Measurements from ENCODE around the gene CEP120. TPM values are rescaled to one million over a fixed set of nuclear protein-coding genes. Genes with fewer than 3 reads are reported as not detected.
"Not testable (repeated sequence)": the region's sequence is repeated elsewhere in the genome, so short reads cannot be mapped to it uniquely, and the experiment has no call there.

Gene CEP120
- total RNA-seq = 10 to 100 TPM; 13.5 to 36.8 (median 21.6) TPM
- 10 to 100 TPM in 1 of 3 donors, 1 to 10 TPM in 2; 4.2 to 20.5 (median 8.4) TPM for polyA plus RNA-seq
- long read RNA-seq, donor 1 = 0 reads
- long read RNA-seq, donor 2 = 0 reads
- long read RNA-seq, donor 3, full-length matches to known transcripts = 5 of 5 reads
- long read RNA-seq, donor 3, partial matches to known transcripts = 0 of 5 reads
- long read RNA-seq, donor 3, other reads (novel, unspliced or antisense) = 0 of 5 reads
- long read RNA-seq, donor 4, partial matches to known transcripts = 0 of 1 reads
- long read RNA-seq, donor 4, other reads (novel, unspliced or antisense) = 1 of 1 reads
- long read RNA-seq, donor 5, full-length matches to known transcripts = 6 of 11 reads
- long read RNA-seq, donor 5, partial matches to known transcripts = 4 of 11 reads
- long read RNA-seq, donor 5, other reads (novel, unspliced or antisense) = 1 of 11 reads
- long read RNA-seq, donor 6, partial matches to known transcripts = 1 of 2 reads
- long read RNA-seq, donor 6, other reads (novel, unspliced or antisense) = 1 of 2 reads
- long read RNA-seq, donor 7 = 0 reads
- long read RNA-seq, donor 8, full-length matches to known transcripts = 3 of 3 reads
- long read RNA-seq, donor 8, partial matches to known transcripts = 0 of 3 reads
- long read RNA-seq, donor 8, other reads (novel, unspliced or antisense) = 0 of 3 reads
- long read RNA-seq, donor 9, full-length matches to known transcripts = 4 of 4 reads
- long read RNA-seq, donor 9, partial matches to known transcripts = 0 of 4 reads
- long read RNA-seq, donor 9, other reads (novel, unspliced or antisense) = 0 of 4 reads
- long read RNA-seq, donor 10 = 0 reads

DNA sequence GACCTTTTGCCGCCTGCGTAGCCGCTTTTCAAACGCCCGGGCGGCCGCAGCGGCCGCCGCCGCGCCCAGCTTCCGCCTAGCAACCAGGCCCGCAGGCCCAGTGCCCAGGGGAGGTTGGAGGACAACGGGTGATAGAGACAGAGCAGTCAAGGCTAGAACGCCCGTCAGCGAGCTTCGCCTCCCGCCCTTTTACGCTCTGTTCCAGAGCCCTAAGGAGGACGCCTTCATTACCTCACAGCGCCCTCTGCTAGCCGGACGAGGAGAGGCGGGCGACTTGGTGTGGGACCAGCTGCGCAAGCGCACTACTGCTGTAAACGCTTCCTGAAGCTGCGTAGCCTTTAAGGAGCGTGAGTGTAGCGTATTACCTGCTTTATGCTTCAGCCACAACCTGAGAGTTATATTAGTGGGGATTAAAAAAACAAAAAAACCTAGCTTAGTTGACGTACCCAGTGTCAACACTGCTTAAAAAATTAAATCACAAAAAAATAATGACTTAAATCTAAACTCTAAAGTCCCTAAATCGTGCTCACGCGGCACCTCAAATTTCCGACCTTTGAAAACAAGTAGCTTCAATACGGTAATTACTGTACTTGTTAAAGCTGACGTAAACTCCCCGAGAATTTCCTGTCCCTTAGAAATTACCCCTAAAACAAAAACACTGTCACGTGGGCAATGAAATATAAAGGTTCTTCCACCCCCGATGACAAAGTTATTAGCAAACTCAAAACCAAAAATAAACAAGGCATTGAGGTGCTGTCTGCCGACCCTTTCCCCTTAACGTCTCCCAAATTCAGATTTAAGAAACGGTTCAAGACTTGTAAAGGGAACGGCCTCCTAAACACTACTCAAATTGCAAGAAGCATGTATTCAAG lies at the start of gene CEP120:
Gene CEP120 (minus strand): TSS at position 126 of the 872 bp plus-strand sequence. CDS start 405 bp downstream, outside the sequence.
- peak; percentile 98 to 100 (median 99) for DNase-seq
- intact Hi-C loops (cut with DNase I) = loop anchor here (10.0 kb wide), 2 partner anchors 81 to 191 kb away; no protein-coding TSS in a partner anchor
- Histone ChIP-seq H3K9me3 (replicated peaks in 1 of 3) (no peaks in the 10 kb centered on the region), H3K27me3 (no peaks in the 10 kb centered on the region), H3K4me1 (replicated peaks in 1 of 2) (peaks cover 5 to 34% of the 10 kb centered on the region in 2 donors), H3K27ac (peak within 1 kb of the TSS; percentile 49 to 97 (median 93)), H3K36me3 (replicated peaks in 1 of 2) (no peaks in the 10 kb centered on the region), H3K4me3 (peak within 1 kb of the TSS; percentile 23 to 84 (median 74))
- TF ChIP-seq POLR2A (IDR thresholded peaks at IDR 0.05) = peak; percentile 92 to 98
- TF ChIP-seq, protein P1, sequence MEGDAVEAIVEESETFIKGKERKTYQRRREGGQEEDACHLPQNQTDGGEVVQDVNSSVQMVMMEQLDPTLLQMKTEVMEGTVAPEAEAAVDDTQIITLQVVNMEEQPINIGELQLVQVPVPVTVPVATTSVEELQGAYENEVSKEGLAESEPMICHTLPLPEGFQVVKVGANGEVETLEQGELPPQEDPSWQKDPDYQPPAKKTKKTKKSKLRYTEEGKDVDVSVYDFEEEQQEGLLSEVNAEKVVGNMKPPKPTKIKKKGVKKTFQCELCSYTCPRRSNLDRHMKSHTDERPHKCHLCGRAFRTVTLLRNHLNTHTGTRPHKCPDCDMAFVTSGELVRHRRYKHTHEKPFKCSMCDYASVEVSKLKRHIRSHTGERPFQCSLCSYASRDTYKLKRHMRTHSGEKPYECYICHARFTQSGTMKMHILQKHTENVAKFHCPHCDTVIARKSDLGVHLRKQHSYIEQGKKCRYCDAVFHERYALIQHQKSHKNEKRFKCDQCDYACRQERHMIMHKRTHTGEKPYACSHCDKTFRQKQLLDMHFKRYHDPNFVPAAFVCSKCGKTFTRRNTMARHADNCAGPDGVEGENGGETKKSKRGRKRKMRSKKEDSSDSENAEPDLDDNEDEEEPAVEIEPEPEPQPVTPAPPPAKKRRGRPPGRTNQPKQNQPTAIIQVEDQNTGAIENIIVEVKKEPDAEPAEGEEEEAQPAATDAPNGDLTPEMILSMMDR (IDR thresholded peaks at IDR 0.05) = peak; percentile 63 to 77 (median 71)
- WGBS, 4 donors = 1% methylated on average over 42 to 47 of the region's 47 CpGs

DNA sequence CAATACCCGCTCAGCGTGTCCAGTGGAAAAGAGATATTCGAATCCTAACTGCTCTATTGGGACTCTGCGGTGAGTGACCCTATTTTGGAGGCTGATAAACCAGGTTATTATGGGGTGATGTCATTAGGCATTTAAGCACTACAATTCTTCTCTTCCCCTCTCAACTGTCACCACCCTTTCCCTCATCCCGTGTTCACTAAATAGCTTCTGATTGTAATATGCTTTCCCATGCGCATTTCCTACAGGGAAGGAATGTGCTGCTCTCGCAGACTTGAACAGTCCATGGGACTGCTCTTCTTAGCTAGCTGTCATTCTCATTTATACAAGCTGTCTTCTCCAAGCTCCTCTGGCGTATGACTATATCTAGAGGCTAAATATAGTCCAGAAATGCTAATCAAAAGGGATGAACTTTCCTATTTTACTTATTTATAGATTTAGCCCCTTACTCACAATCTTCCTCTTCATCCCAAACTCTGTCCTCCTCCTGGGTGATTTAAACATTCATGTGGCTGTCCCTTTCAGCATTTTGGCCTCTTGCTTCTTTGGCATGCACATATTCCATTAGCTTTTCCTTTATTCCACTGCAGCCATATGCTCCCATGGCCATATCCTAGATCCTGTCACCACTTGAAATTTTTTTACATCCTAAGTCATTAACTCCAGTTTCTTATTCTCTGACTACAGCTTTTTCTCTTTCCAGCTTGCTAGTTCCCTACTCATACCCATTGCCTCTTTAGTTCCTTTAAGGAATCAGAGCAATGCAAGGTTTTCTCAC lies 49.1 kb upstream of the CEP120 start:
- Histone ChIP-seq H3K4me1 (replicated peaks in 1 of 2) (no peaks in the 10 kb centered on the region), H3K27ac (no peak overlapping the region), H3K9me3 (replicated peaks in 1 of 3) (no peaks in the 10 kb centered on the region), H3K4me3 (no peak overlapping the region), H3K36me3 (replicated peaks in 1 of 2) (no peaks in the 10 kb centered on the region), H3K27me3 (no peaks in the 10 kb centered on the region)
- intact Hi-C loops (cut with DNase I) = no loop called here
- no peak for DNase-seq
- TF ChIP-seq POLR2A (IDR thresholded peaks at IDR 0.05) = no peak
- TF ChIP-seq, protein P1 (IDR thresholded peaks at IDR 0.05) = no peak
- 77 to 80% (median 78%) methylated on average over 8 of the region's 8 CpGs for WGBS, 4 donors

DNA sequence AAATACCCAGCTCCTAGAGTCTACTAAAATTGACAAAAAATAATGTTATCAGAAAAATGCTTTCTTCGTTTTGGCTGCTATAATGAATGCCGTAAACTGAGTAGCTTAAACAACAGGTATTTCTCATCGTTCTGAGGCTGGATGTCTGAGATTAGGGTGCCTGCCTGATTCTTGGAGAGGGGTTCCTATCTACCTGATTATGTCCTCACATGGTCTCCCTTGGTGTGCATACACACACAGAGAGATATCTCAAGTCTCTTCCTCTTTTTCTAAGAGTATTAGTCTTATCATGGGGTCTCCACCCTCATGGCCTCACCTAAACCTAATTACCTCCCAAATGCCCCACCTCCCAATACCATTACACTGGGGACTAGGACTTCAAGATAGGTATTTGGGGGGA lies 48.2 kb upstream of the CEP120 start:
- H3K9me3 ChIP-seq (replicated peaks in 1 of 3) = no peaks in the 10 kb centered on the region
- H3K27ac ChIP-seq = no peak overlapping the region
- TF ChIP-seq POLR2A (IDR thresholded peaks at IDR 0.05) = no peak
- TF ChIP-seq, protein P1 (IDR thresholded peaks at IDR 0.05) = no peak
- H3K4me1 ChIP-seq (replicated peaks in 1 of 2) = no peaks in the 10 kb centered on the region
- H3K36me3 ChIP-seq (replicated peaks in 1 of 2) = no peaks in the 10 kb centered on the region
- H3K4me3 ChIP-seq = no peak overlapping the region
- no peak for DNase-seq
- intact Hi-C loops (cut with DNase I) = no loop called here
- 83 to 88% (median 86%) methylated on average over 3 of the region's 3 CpGs for WGBS, 4 donors
- H3K27me3 ChIP-seq = no peaks in the 10 kb centered on the region

DNA sequence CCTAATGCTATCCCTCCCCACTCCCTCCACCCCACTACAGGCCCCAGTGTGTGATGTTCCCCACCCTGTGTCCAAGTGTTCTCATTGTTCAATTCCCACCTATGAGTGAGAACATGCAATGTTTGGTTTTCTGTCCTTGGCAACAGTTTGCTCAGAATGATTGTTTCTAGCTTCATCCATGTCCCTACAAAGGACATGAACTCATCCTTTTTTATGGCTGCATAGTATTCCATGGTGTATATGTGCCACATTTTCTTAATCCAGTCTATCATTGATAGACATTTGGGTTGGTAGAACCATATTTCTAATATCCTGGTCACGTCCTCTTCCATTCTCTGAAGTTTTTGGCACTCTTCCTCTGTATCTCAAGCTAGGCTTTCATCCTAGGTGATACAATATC lies 43.6 kb upstream of the CEP120 start:
- H3K36me3 ChIP-seq (replicated peaks in 1 of 2); DNase-seq; H3K9me3 ChIP-seq (replicated peaks in 1 of 3); H3K4me3 ChIP-seq; H3K4me1 ChIP-seq (replicated peaks in 1 of 2); H3K27ac ChIP-seq; intact Hi-C loops (cut with DNase I); H3K27me3 ChIP-seq: not testable (repeated sequence)
- 92 to 100% (median 94%) methylated on average over 1 of the region's 1 CpG for WGBS, 4 donors

Measured in adrenal gland (tissue), 19 donors.